ENCODE measurements around the gene AXIN2. TPM values are rescaled to one million over a fixed set of nuclear protein-coding genes. Genes with fewer than 3 reads are reported as not detected.
A peak's percentile ranks its signal among the peaks of the same experiment; 100 is the strongest.
"Not testable (repeated sequence)": the region's sequence is repeated elsewhere in the genome, so short reads cannot be mapped to it uniquely, and the experiment has no call there.

AXIN2 gene
- polyA plus RNA-seq, 1 donor from 2014 or later = 0.40 TPM

- no peak overlapping the region for H3K4me3 Mint-ChIP-seq
- no peak overlapping the region for H3K27ac Mint-ChIP-seq
- peaks cover 0 to 2% (median 0%) of the 10 kb centered on the region in 3 donors for H3K4me1 Mint-ChIP-seq
- no peaks in the 10 kb centered on the region for H3K27me3 Mint-ChIP-seq
- peaks cover 6% of the 10 kb centered on the region for H3K36me3 Mint-ChIP-seq
- H3K9me3 Mint-ChIP-seq = no peaks in the 10 kb centered on the region
Measured at GRCh38 chr17:65530523-65531255, 30.8 kb downstream of the AXIN2 start.

DNA sequence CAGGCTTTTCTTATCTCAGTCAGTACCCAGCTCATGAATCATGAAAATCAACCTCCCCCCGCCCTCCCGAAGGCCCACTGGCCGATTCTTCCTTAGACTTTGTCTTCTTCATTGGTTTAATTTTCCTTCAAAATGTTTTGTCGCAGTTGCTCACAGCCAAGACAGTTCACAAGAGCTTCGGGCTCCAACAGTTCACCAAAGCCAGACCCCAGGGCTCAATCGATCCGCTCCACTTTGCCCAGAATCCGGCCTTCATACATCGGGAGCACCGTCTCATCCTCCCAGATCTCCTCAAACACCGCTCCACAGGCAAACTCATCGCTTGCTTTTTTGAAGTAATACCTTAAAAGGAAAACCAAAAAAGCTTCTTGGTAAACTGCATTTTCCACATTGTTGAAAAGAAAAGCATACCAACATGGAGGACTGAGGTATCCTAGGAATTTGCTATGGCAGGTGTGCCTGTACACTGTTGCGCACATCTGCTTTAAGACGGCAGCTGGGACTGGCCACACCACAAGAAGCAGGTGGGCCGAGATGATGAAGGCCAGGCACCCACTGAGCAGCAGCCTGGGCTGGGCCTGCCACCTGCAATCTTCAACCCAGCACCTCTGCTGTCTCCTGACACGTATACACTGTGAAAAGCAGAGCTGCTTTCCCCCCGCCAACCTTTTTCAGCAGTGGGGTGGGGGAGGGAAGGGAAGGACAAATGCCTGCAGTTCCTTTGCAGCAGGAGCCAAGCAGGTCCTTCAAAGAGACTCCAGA is 31.5 kb downstream of the AXIN2 start:
- Mint-ChIP-seq H3K4me3 (no peak overlapping the region), H3K36me3 (peaks cover 3% of the 10 kb centered on the region), H3K27me3 (no peaks in the 10 kb centered on the region), H3K27ac (no peak overlapping the region), H3K4me1 (peaks cover 0 to 2% (median 0%) of the 10 kb centered on the region in 3 donors), H3K9me3 (no peaks in the 10 kb centered on the region)

DNA sequence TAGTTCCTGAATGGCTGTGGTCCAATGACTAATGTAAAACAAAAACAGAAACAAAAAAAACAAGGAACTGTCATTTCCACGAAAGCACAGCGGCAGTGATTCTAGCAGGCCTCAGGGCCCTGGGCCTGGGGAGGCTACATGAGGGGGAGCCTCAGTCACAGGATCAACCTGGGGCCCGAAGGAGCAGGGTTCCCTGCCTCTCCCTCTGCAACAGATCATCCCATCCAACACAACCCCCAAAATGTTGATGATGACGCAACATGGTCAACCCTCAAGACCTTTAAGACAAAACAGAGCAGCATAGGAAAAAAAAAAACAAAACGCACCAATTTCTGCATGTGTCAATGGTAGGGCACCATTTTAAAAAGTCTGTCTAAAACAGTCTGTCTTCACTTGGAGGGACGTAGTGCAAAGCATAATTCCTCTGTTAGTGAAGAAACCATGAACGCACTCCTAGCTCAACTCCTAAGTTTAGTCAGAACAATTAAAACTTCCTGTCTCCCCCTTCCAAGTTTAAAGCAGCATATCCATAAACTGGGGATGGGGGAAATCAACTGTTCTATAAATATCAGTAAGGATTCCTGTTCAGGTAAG is 32.3 kb downstream of the AXIN2 start:
- peaks cover 3% of the 10 kb centered on the region for H3K36me3 Mint-ChIP-seq
- H3K27ac Mint-ChIP-seq = no peak overlapping the region
- H3K4me3 Mint-ChIP-seq = no peak overlapping the region

GRCh38 chr17:65527857-65528591 is 33.4 kb downstream of the AXIN2 start:
- H3K27me3 Mint-ChIP-seq = no peaks in the 10 kb centered on the region
- H3K4me1 Mint-ChIP-seq = peaks cover 0 to 2% (median 0%) of the 10 kb centered on the region in 3 donors
- H3K9me3 Mint-ChIP-seq = no peaks in the 10 kb centered on the region
- H3K36me3 Mint-ChIP-seq = peaks cover 1% of the 10 kb centered on the region
- H3K4me3 Mint-ChIP-seq = no peak overlapping the region
- no peak overlapping the region for H3K27ac Mint-ChIP-seq

More for the DNA sequence above, 32.3 kb downstream of the AXIN2 start:
- Mint-ChIP-seq H3K27me3 (no peaks in the 10 kb centered on the region), H3K4me1 (peaks cover 0 to 2% (median 0%) of the 10 kb centered on the region in 3 donors), H3K9me3 (no peaks in the 10 kb centered on the region)

DNA sequence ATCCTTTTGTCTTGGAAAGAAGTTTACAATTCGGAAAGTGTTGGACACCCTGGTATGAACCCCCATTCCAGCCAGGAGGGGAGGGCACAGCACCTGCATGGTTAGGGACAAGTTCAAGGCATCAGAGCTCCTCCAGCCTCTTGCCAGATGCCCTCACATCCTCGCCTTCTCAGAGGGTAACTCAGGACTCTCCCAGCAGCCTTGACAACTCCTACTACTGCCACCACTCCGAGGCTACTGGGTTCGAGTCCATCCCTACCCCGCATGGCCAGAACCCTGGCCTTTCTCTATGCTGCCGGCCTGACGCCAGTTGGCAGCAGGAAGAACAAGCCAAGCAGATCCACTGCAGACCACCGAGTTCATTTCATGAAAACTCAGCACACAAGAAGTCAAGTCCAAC is 34.1 kb downstream of the AXIN2 start:
- Mint-ChIP-seq H3K27ac (no peak overlapping the region), H3K9me3 (no peaks in the 10 kb centered on the region)

GRCh38 chr17:65526854-65527253 is 34.6 kb downstream of the AXIN2 start:
- not testable (repeated sequence) for H3K4me1 Mint-ChIP-seq, H3K27ac Mint-ChIP-seq, H3K36me3 Mint-ChIP-seq, H3K27me3 Mint-ChIP-seq, H3K4me3 Mint-ChIP-seq, H3K9me3 Mint-ChIP-seq

More for the DNA sequence above, 34.1 kb downstream of the AXIN2 start:
- Mint-ChIP-seq H3K4me3 (no peak overlapping the region), H3K36me3 (peaks cover 1% of the 10 kb centered on the region), H3K4me1 (peaks cover 0 to 2% (median 0%) of the 10 kb centered on the region in 3 donors), H3K27me3 (no peaks in the 10 kb centered on the region)

- no peaks in the 10 kb centered on the region for H3K4me1 Mint-ChIP-seq
- H3K27ac Mint-ChIP-seq = peak overlapping the region in 1 of 3 donors; percentile 20
- H3K9me3 Mint-ChIP-seq = no peaks in the 10 kb centered on the region
- H3K27me3 Mint-ChIP-seq = no peaks in the 10 kb centered on the region
- H3K4me3 Mint-ChIP-seq = no peak overlapping the region
- peaks cover 1% of the 10 kb centered on the region for H3K36me3 Mint-ChIP-seq
Measured at GRCh38 chr17:65523853-65524664, 37.4 kb downstream of the AXIN2 start.

DNA sequence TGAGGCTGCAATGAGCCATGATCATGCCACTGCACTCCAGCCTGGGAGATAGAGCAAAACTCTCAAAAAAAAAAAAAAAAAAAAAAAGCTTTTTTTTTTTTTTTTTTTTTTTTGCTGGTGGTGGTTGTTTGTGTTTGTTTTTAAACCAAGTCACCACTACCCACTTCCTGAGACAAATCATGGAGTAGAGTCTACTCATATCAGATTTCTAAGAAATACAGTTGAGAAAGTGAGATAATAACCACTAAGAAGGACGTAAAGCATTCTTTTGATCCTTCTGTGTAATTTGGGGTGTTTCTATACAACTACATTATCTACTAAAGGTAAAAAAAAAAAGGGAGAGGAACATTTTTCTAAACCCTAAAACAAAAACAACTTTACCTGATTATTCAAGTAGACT is 38.0 kb downstream of the AXIN2 start:
- Mint-ChIP-seq H3K4me3 (no peak overlapping the region), H3K4me1 (peaks cover 0 to 1% (median 0%) of the 10 kb centered on the region in 3 donors), H3K36me3 (peaks cover 1% of the 10 kb centered on the region), H3K27me3 (no peaks in the 10 kb centered on the region), H3K27ac (no peak overlapping the region), H3K9me3 (peaks cover 0 to 2% (median 0%) of the 10 kb centered on the region in 3 donors)

GRCh38 chr17:65522751-65523404 is 38.6 kb downstream of the AXIN2 start:
- Mint-ChIP-seq H3K36me3 (peaks cover 1% of the 10 kb centered on the region), H3K9me3 (peaks cover 0 to 3% (median 1%) of the 10 kb centered on the region in 3 donors), H3K4me1 (peaks cover 0 to 1% (median 0%) of the 10 kb centered on the region in 3 donors), H3K27ac (no peak overlapping the region), H3K27me3 (peaks cover under 1% of the 10 kb centered on the region), H3K4me3 (no peak overlapping the region)

DNA sequence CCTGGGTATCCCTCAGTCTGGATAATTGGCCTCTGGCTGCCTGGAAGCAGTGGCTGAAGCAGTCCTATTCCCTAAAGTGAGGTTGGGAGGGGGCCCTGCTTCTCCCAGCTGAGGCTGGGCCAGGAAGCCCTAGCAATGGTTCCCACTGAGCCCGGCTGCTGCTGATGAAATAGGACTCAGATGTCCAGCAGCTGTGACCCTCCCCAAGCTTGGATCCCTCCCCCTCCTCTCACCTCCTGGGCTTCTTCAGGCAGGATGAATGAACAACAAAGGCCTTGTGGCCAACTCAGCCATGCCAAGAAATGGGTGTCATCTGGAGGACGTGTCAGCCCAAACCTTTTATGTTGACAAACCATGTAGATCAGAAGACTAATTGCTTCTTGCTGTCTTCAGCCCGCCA is 42.0 kb downstream of the AXIN2 start:
- Mint-ChIP-seq H3K4me3 (no peak overlapping the region), H3K9me3 (peaks cover 0 to 5% (median 3%) of the 10 kb centered on the region in 3 donors), H3K27me3 (peaks cover 6% of the 10 kb centered on the region), H3K4me1 (peaks cover 0 to 1% (median 0%) of the 10 kb centered on the region in 3 donors), H3K27ac (no peak overlapping the region), H3K36me3 (no peaks in the 10 kb centered on the region)

DNA sequence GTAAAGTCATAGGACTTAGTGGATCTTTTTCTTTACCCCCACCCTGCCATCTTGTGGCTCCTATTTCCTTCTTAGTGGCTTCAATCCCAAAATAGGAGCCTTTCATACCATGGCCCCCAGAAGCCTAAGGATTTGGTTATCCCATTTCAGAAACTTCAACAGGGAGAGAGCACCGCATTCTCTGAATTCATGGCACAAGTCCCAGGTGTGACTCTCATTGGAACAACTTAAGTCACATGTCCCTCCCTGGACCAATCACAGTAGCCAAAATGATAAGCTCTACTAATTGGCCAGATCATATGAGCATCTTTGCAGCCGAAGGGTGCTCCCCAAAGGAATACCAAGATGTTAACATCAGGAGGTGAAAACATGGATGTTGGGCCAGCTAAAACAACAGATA is 43.2 kb downstream of the AXIN2 start:
- H3K36me3 Mint-ChIP-seq = no peaks in the 10 kb centered on the region
- peaks cover 11% of the 10 kb centered on the region for H3K27me3 Mint-ChIP-seq
- H3K4me1 Mint-ChIP-seq = peaks cover 0 to 1% (median 0%) of the 10 kb centered on the region in 3 donors
- no peak overlapping the region for H3K4me3 Mint-ChIP-seq
- peaks cover 0 to 5% (median 3%) of the 10 kb centered on the region in 3 donors for H3K9me3 Mint-ChIP-seq
- H3K27ac Mint-ChIP-seq = no peak overlapping the region

DNA sequence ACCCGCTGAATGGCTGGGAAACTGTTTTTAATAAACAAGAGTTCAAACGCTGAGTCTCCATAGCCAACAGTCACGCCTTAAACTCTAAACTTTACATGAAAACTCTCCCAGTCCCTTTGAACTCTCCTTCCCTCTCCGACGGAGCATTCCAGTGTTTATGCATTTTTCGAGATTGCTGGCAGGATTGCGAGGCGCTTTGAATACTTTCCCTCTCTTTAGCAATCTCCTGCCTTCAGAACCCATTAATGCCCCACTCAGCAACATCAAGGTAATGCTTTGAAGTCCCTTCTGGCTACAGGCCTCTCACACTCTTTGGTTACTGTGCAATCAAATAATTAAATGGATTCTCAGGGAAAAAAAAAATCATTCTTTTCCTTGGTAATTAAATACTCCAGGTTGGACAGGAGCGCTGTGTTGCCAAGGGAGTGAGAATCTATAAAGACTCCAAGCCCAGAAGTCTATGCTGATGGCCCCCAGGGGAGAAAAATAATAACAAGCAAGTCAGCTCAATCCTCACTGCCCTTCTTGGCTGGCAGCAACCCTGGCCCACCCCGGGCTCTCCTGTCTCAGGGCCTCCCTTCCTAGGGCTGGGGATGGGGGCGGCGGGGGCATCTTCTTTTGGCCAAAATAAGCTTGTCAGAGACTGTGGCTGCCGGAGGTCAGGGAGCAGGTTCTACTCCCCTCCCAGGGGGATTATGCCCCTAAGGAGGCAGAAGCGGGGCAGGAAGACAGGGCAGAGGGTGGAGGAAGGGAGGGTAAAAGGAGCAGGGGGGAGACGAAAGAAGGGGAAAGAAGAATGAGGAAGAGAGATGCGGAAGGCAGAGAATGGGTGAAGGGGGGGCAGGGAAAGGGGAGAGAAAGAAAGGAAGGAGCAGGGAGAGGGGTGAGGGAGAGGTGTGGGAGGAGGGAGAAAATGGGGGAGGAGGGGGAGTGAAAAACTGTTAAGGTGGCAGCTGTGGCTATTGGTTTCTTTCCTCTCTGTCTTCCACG is 45.2 kb downstream of the AXIN2 start:
- Mint-ChIP-seq H3K36me3 (no peaks in the 10 kb centered on the region), H3K9me3 (peaks cover 0 to 6% (median 3%) of the 10 kb centered on the region in 3 donors), H3K27me3 (peaks cover 11% of the 10 kb centered on the region)

DNA sequence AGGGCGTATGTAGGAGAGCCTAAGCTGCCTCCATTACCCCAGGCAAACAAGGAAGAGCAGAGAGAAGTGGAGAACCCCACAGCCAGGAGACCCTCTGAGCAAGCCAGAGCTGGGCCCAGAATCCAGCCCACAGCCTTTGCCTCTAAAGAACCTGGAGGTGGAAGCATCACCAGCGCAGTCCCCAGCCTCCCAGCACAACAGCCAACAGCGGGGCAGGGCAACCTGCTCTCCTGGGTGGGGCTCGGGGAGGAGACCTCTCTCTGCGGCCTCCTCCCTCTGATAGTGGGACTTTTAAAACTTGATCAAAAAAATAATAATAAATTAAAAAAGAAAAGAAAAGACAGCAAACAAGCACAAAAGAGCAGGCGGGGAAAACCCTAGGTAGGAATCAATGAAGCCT is 45.9 kb downstream of the AXIN2 start:
- peaks cover 11% of the 10 kb centered on the region for H3K27me3 Mint-ChIP-seq
- no peak overlapping the region for H3K27ac Mint-ChIP-seq
- H3K9me3 Mint-ChIP-seq = peaks cover 0 to 6% (median 3%) of the 10 kb centered on the region in 3 donors
- no peaks in the 10 kb centered on the region for H3K36me3 Mint-ChIP-seq
- H3K4me3 Mint-ChIP-seq = no peak overlapping the region
- H3K4me1 Mint-ChIP-seq = peaks cover 0 to 1% (median 0%) of the 10 kb centered on the region in 3 donors

More for the DNA sequence above, 45.2 kb downstream of the AXIN2 start:
- Mint-ChIP-seq H3K4me1 (peaks cover 0 to 1% (median 0%) of the 10 kb centered on the region in 3 donors), H3K27ac (no peak overlapping the region), H3K4me3 (no peak overlapping the region)
